Posterior vena cava (tissue), 2 donors: ENCODE results near the gene SAFB. TPM values are rescaled to one million over a fixed set of nuclear protein-coding genes. Genes with fewer than 3 reads are reported as not detected.
A peak's percentile ranks its signal among the peaks of the same experiment; 100 is the strongest.
"Not testable (repeated sequence)": the region's sequence is repeated elsewhere in the genome, so short reads cannot be mapped to it uniquely, and the experiment has no call there.

Experiments
- DNase-seq: peaks from one replicate; pipeline ENCODE4 v3.0.0-alpha.2; 2020; ENCODE audit warnings: low spot score
- intact Hi-C, 2 donors: fragments of 100-400 bp; cut with DNase I; formaldehyde crosslinking; loops; one replicate each; pipeline versions ENCODE4 v1.14.1 to v1.14.2; 2022 to 2023
- total RNA-seq, 2 donors: library from RNA; stranded (reverse); fragmentation: NEBNext Ultra II Directional; extraction: Animal tissue kit (Norgen Biotek cat#: 25700); gene quantifications; one replicate each; pipeline ENCODE4 v1.2.1, GENCODE V29; 2021
- donor health status: DM: yes; HTN: yes; CAD: no.
- donor health status: DM: yes; HTN: yes; CAD: no.

Gene SAFB
- total RNA-seq, 2 donors from 2014 or later, result 49.4 to 50.5 TPM

DNA sequence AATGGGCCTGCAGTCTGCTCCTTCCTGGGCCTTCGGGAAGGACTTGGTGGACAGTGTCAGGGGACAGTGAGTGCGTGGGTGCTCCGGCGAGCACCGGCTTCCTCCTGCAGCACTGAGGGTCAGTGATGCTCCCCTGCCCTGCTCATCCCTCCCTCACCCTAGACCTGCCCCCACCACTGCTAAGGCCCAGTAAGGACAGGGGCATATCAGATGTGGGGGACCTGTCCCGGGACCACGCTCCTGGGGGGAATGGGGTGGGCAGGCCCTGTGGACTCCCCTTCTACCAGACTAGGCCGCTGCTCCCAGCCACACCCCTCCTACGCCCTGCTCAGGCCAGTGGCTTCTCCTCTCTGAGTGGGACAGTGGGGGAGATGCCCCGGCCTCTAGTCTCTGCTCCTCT is 54.3 kb downstream of the SAFB start:
- intact Hi-C loops, result loop anchor here in 1 of 2 donors (5.0 kb wide), 1 partner anchor 1885 kb away; no protein-coding TSS in a partner anchor
- no peak for DNase-seq

DNA sequence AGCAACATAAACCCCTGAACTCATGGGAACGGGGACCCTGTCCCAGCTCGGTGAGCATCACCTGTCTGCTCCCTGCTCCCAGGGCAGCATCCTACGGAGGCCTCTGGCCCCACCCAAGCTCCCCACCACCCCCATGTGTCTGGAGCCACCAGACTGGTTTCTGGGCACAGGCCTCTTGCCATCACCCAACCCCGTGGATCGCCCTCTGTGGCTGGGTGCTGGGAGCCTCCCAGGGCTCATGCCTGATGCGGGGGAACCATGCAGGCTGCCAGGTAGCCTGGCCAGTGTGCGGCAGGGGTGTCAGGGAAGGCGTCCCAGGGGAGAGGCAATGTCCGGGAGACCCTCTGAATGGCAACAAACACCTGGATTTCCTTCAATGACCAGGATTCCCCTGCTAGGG is 54.7 kb downstream of the SAFB start:
- DNase-seq, result no peak
- intact Hi-C loops, result loop anchor here in 1 of 2 donors (5.0 kb wide), 1 partner anchor 1885 kb away; no protein-coding TSS in a partner anchor

DNA sequence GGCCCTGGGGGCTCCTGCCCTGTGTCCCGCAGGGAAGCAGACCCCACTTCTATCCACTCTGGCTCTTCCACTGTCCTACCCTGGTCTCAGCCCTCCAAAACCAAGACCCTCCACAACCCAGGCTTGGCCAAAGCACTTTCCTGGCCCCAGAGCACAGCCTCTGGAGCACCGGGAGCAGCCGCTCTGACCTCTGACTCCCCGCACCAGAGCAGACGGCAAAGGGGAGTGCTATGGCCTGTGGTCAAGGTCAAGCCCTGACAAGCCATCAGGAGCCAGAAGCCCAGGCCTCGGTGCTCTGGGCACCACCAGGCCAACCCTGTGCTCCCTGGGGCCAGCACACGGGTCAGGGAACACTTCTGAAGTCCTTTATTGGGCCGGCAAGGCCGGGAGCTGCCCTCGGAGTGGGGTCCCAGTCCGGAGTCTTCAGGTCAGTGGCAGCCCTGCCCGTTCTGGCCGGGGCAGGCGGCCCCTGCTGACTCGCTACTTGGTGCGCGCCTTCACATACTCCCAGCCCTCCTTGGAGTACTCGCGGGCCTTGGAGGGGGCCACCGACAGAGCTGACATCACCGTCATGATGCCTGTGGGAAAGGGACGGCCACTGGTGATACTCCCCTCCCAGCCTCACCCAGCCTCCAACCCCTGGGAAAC is 55.3 kb downstream of the SAFB start:
- no peak for DNase-seq
- intact Hi-C loops, result loop anchor here in 1 of 2 donors (5.0 kb wide), 1 partner anchor 1886 kb away; no protein-coding TSS in a partner anchor

DNA sequence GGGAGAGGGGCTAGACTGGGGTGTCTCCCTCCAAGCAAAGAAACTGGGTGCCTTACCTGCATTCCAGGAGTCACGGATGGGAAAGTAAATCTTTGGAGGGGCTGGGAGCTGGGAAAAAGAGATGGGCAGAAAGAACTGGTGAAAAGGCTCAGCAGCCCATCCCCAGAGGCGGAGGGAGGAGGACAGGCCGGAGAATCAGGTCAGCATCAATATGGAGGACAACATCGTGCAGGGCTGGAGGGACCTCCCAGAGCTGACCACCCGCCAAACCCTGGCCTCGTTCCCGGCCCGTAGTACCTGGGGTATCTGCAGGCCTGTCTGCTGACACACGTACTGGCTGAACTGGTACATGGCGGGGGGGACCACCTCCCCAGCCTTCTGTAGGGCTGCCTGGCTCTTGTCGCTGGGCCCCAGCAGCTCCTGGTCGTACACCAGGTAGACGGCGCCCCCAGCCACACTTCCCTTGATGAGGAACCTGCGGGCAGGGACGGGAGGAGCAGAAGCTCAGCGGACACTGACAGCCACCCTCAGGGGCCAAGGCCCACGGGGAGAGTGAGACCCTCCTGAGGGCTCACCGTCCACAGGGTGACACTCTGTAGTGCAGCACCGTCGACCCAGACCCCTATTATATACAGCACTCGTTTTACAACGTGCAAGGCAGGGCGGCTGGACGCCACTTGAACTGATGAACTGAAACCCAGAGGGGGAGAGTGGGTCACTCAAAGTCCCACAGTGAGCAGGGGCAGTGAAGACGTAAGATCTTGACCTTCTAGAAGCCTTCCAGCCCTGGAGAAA is 56.6 kb downstream of the SAFB start:
- intact Hi-C loops, result loop anchor here in 1 of 2 donors (5.0 kb wide), 1 partner anchor 1887 kb away; no protein-coding TSS in a partner anchor
- DNase-seq, result no peak

DNA sequence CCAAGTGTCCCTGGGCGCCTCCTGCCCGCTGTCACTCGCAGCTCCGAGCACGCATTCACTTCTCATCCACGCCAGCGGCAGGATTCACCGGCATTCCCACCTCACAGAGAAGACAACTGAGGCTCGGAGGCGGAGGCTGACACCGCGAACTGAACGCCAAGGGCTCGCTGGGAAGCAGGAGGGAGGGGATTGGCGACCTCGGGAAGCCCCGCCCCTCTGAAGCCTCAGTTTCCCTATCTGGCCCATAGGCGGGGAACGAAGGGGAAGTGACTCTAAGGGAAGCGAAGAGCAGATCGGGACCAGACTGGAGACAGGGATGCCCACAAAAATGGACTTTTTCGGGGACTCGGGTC is 57.2 kb downstream of the SAFB start:
- intact Hi-C loops, result no loop called here
- DNase-seq, result no peak

DNA sequence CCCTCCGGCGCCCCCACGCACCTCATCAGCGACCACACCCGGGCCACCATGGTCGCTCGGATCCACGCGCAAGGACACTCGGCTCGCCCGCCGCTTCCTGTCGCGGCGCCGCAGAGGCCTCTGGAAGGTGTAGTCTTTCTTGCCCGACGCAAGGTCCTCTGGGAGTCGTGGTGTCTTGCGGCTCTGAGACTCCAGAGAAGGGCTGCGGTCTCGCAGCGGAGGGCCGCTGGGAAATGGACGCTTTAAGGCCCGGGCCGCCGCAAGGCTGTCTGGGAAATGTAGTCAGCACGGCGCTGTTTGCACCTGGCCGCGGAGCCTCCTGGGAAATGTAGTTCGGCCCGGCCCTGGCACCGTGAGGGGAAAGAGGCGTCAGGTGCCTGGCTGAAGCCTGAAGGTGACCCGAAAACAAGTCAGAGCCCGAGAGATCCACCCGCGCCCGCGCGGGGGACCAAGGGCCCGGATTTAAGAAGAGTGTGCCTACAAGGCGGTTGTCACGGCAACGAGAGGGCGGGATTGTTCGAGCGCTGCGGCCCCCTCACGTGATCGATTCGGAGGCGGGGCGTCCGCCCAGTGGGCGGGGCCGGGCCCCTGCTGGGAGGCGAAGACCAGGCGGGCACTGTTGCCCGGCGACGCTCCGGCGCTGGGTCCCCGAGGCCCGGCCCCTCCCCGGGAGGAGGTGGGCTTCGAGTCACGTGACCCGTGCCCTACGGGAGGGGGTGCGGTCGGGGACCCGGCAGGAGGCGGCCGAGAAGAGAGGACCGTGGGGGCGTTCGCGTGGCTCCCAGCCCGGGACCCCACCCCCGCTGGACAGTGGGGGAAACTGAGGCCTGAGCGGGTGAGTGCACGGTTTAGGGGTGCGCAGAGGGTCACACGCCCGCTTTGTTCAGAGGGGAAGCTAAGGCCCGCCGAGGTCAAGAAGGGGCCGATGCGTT is 57.8 kb downstream of the SAFB start, which contains the start of the genes HSD11B1L and MICOS13:
Gene HSD11B1L, plus strand, starts transcription at position 591 of the 932 bp plus-strand sequence. CDS start 3,806 bp downstream, outside the sequence.
Gene MICOS13, minus strand, starts transcription at position 80 of the 932 bp plus-strand sequence. Its CDS starts 30 bp downstream, at position 50.
- DNase-seq, result peak; percentile 100
- intact Hi-C loops, result no loop called here

DNA sequence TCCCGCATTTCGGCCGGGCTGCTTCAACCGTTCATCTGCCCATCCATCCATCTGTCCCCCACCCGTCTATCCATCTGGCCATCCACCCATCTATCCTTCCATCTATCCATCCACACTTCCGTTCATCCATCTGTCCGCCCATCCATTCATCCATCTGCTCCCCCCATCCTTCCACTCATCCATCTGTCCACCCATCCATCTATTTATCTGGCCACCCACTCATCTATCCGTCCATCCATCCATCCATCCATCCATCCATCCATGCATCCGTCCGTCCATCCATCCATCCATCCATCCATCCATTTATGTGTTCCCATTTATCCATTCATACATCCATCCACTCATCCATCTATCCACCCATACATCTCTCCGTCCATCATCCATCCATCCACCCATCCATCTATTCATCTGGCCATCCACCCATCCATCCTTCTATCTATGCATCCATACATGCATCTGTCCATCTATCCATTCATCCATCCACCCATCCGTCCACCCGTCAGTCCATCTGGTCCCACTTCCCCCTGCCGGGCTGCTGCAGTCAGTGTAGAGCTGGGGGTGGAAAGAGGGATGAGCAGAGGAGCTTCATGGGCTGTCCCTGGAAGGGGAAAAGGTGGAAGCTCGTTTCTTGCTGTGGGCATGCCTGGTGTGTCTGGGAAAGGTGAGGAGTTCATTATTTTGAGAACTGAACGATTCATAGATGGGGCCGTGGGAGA is 58.7 kb downstream of the SAFB start:
- intact Hi-C loops, result no loop called here
- no peak for DNase-seq

DNA sequence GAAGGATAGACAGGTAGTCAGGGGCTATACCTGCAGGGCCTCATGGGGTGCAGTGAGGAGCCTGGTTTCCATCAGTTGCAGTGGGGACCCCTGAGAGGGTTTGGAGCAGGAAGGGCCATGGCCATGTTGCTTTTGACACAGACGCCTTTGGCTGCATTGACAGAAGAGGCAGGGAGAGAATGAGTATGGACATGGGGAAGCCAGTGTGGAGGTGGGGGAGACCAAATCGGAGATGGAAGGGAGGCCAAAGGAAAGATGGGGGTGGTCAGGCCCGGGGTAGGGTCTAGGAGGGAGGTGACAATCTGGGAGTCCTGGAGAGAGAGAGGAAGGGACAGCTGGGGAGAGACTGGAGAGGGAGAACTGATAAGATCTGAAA is 59.2 kb downstream of the SAFB start:
- peak; percentile 50 for DNase-seq
- intact Hi-C loops, result no loop called here

DNA sequence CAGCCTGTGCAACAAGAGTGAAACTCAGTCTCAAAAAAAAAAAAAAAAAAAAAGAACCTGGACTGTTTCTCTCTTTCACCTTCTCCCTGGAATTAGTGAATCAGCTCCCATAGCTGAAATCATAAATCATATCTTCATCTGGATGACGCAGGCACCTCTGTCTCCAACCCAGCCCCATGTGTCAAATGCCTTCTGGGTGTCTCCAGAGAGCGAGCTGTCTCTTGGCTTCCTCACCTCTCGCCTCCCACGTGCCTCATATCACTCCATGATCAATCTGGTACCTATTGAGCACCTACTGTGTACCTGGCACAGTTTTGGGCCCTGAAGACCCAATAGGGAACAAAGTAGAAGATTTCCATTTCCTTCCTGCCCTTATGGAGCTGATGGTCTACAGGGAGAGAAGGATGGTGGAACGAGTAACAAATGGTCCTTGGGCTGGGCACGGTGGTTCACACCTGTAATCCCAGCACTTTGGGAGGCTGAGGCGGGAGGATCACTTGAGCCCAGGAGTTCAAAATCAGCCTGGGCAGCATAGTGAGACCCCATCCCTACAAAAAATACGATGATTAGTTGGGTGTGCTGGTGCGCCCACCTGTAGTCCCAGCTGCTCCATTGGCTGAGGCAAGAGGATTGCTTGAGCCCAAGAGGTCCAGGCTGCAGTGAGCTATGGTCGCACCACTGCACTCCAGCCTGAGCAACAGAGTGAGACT is 60.4 kb downstream of the SAFB start:
- no peak for DNase-seq
- intact Hi-C loops, result no loop called here

DNA sequence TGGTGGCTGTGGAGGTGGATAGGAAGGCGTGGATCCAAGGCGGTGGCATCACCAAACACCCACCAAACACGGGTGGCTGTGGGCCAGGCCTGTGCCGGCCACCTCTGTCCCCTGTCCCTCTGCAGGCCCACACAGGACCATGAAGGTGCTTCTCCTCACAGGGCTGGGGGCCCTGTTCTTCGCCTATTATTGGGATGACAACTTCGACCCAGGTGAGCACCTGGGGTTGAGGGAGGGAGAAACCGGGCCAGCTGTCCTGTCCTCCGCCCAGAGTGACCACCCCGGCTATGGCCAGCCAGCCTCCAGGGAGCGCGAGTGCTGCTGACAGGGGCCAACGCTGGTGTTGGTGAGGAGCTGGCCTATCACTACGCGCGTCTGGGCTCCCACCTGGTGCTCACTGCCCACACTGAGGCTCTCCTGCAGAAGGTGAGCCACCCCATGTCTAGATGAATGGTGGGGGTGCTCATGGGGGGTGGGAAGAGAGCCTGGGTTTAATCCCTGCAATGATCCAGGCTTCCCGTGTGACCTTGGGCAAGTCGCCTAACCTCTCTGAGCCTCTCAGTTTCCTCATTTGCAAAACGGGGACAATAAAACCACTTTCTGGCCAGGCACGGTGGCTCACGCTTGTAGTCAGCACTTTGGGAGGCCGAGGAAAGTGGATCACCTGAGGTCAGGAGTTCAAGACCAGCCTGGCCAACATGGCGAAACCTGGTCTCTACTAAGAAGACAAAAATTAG is 62.0 kb downstream of the SAFB start:
- intact Hi-C loops, result no loop called here
- DNase-seq, result no peak

DNA sequence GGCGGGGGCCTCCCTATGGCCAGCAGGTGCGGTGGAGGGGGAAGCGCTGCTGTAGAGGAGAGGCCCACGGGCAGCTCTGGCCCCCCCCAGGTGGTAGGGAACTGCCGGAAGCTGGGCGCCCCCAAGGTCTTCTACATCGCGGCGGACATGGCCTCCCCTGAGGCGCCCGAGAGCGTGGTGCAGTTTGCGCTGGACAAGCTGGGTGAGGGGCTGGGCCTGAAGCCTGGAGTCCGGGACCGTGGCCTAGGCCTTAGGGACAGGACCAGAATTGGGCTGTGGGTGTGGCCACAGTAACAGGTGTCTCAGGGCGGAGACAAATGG is 63.4 kb downstream of the SAFB start:
- DNase-seq, result no peak
- intact Hi-C loops, result no loop called here

DNA sequence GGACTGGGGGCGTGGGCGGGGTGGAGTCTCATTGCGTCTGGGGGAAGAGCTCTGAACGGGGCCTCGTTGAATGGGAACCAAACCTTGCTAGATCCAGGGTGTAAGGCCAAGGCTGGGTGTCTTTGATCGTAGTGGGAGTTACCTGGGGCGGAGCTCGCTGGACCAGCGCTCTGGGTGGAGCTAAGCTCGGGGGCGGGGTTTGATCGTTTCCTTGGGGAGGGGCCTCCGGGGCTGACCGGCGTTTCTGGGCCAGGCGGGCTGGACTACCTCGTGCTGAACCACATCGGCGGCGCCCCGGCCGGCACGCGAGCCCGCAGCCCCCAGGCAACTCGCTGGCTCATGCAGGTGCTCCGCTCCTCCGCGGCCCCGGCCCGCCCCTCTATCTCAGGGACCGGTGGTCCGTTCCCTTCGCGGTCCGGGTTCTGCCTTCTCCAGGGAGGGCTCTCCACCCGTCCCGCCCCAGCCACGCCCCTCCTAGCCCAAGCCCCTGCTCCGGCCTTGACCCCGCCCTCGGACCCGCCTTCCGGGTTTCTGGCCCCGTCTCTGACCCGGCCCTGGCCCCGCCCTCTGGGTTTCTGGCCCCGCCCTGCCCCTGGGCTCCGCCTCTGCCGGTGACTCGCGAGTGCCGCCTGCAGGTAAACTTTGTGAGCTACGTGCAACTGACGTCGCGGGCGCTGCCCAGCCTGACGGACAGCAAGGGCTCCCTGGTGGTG is 63.9 kb downstream of the SAFB start:
- intact Hi-C loops, result no loop called here
- DNase-seq, result peak; percentile 100

DNA sequence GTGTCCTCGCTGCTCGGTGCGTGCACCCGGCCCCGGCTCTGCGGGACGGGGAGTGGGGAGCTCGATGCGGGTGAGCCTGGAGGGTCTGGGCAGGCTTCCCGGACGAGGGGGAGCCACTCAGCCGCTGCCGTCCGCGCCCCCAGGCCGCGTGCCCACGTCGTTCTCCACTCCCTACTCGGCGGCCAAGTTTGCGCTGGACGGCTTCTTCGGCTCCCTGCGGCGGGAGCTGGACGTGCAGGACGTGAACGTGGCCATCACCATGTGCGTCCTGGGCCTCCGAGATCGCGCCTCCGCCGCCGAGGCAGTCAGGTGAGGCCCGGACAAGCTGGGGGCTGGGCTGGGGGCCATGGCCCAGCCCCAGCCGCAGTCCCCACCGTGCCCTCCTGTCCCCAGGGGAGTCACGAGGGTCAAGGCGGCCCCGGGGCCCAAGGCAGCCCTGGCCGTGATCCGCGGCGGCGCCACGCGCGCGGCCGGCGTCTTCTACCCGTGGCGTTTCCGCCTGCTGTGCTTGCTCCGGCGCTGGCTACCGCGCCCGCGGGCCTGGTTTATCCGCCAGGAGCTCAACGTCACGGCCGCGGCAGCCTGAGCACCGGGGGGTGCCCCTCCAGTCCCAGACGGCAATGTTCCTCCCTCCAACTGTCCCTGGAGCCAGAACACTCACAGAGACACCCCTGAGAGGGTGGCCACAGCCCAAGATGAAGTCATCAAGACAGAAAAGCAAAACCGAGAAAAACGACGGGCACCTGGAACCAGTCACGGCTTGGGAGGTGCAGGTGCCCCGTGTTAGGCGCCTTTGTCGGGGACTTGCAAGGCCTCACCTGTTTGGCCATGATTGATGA is 64.7 kb downstream of the SAFB start:
- DNase-seq, result peak; percentile 76
- intact Hi-C loops, result no loop called here

DNA sequence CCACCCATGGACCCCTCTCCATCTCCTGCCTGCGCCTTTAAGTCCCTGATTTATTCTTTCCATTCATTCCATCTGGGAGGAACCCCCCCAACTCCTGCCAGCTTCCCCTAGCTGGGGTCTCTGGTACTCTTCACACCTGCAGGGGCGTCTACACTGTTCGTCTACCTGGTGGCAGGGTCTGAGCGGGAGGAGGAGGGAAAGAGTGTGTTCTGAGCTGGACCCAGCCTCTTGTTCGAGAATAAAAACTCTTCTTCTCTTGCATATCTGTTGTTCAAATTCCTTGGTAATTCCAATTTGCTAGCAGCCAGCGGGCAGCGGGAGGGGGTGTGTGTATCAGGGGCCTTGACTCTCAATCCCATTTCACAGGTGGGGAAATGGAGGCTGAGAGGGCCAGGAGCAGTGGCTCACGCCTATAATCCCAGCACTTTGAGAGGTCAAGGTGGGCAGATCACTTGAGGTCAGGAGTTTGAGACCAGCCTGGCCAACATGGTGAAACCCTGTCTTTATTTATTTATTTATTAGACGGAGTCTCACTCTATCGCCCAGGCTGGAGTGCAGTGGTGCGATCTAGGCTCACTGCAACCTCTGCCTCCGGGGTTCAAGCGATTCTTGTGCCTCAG is 65.5 kb downstream of the SAFB start:
- intact Hi-C loops, result not testable (repeated sequence)
- DNase-seq, result peak; percentile 64

DNA sequence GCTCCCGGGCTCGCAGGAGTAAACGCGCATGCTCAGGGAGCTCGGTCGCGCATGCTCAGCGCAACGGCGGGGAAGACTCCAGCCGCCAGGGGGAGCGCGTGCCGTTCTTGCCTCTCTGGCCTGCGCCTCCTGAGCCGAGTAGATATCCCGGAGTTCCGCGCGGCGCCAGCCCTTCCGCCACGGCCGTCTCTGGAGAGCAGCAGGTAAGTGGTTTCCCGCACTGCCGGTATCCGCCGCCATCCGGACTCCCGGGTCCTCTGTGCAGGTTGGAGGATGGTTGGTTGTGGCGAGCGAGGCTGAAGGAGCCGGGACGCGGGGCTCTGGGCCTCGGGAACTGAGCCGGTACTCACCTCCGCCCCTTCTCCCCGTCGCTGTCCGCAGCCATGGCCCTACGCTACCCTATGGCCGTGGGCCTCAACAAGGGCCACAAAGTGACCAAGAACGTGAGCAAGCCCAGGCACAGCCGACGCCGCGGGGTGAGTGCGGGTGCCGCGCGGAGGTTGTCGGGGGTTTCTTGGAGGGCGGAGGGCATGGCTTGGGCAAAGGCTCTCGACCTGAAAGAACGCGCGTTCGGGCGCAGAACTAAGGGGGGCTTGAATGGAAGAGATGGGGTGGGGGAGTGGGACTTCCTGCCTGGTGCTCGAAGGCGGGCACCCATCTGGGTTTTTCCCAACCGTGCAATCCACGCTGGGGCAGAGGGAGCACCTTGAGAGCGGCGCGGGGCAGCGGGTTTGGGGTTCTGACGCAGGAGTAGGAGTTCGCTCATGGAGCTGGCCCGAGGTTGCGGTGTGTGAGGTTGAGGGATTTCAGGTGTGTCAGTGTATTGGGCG is 67.5 kb downstream of the SAFB start, which contains the start of gene RPL36:
Gene RPL36, plus strand, starts transcription at position 171 of the 830 bp plus-strand sequence. Its CDS starts 213 bp downstream, at position 384.
- DNase-seq, result peak; percentile 100
- intact Hi-C loops, result no loop called here
